PC-9 (cell line): ENCODE data around the gene ELMOD1. TPM values are rescaled to one million over a fixed set of nuclear protein-coding genes. Genes with fewer than 3 reads are reported as not detected.

Experiments used
- BruUV-seq: library from RNA; stranded (reverse); fragments of 400-500 nt; replicated peaks from 2 replicates; lab custom pipeline; 2021; lab: Mats Ljungman, UMichigan
- CTCF ChIA-PET: fragments of 300-600 bp; sonication (Branson Sonifier 250); formaldehyde crosslinking; loops from one replicate; lab custom pipeline; 2022; ENCODE audit warnings: antibody characterized with exemption; lab: Charles Lee
- POLR2A ChIA-PET: fragments of 300-600 bp; sonication (Branson Sonifier 250); formaldehyde crosslinking; loops from one replicate; lab custom pipeline; 2022; ENCODE audit warnings: antibody characterized with exemption; ENCODE audit not compliant: unreplicated experiment; lab: Charles Lee
- DNase-seq, 2 experiments: peaks; one replicate each; pipeline versions ENCODE4 v3.0.0 to v3.0.0-alpha.2; 2015 to 2022; ENCODE audit warnings: mixed read lengths in 1 of 2
- H2AFZ ChIP-seq: fragments of 200-600 bp; sonication (generic); 2 replicates; pipeline ENCODE4 v1.8.1; 2017; ENCODE audit warnings: antibody characterized with exemption
- H3F3A ChIP-seq: fragments of 200-600 bp; sonication (generic); 2 replicates; pipeline ENCODE4 v1.8.1; 2017; ENCODE audit warnings: antibody characterized with exemption, mild to moderate bottlenecking, low read depth; ENCODE audit not compliant: insufficient read depth
- H3K27ac ChIP-seq: fragments of 200-600 bp; sonication (generic); 2 replicates; pipeline ENCODE4 v1.6.1; 2016; ENCODE audit warnings: mixed run types
- H3K27me3 ChIP-seq: fragments of 200-600 bp; sonication (generic); 2 replicates; pipeline ENCODE4 v1.6.1; 2016; ENCODE audit warnings: low read depth, mixed run types; ENCODE audit not compliant: insufficient read depth
- H3K36me3 ChIP-seq: fragments of 200-600 bp; sonication (generic); 2 replicates; pipeline ENCODE4 v1.6.1; 2016; ENCODE audit warnings: low read depth, mixed run types
- H3K4me1 ChIP-seq: fragments of 200-600 bp; sonication (generic); replicated peaks from 2 replicates; pipeline ENCODE4 v1.6.1; 2016; ENCODE audit warnings: mixed run types; ENCODE audit not compliant: insufficient read depth
- H3K4me2 ChIP-seq: fragments of 200-600 bp; sonication (generic); 2 replicates; pipeline ENCODE4 v1.6.1; 2017; ENCODE audit warnings: mixed run types
- H3K4me3 ChIP-seq: fragments of 200-600 bp; sonication (generic); 2 replicates; pipeline ENCODE4 v1.6.1; 2016; ENCODE audit warnings: mixed run types
- H3K79me2 ChIP-seq: fragments of 200-600 bp; sonication (generic); 2 replicates; pipeline ENCODE4 v1.6.1; 2017; ENCODE audit warnings: low read depth, mixed run types
- H3K9me2 ChIP-seq: fragments of 200-600 bp; sonication (generic); 2 replicates; pipeline ENCODE4 v1.8.1; 2017; ENCODE audit warnings: mild to moderate bottlenecking; ENCODE audit not compliant: insufficient read depth
- H3K9me3 ChIP-seq: fragments of 200-600 bp; sonication (generic); 2 replicates; pipeline ENCODE4 v1.8.1; 2016; ENCODE audit warnings: low read depth; ENCODE audit not compliant: insufficient read depth
- H4K20me1 ChIP-seq: fragments of 200-600 bp; sonication (generic); 2 replicates; pipeline ENCODE4 v1.8.1; 2017; ENCODE audit not compliant: insufficient read depth
- CTCF ChIP-seq: fragments of 200-600 bp; sonication (generic); conservative IDR thresholded peaks from 2 replicates; pipeline ENCODE4 v1.6.1; 2017; ENCODE audit warnings: mixed run types, antibody characterized with exemption, mild to moderate bottlenecking, moderate library complexity
- EZH2 ChIP-seq: fragments of 200-600 bp; sonication (generic); IDR thresholded peaks from 2 replicates; pipeline ENCODE4 v1.8.0; 2017; ENCODE audit warnings: antibody characterized with exemption, low read depth
- intact Hi-C: fragments of 100-400 bp; cut with micrococcal nuclease; formaldehyde crosslinking; loops from one replicate; pipeline ENCODE4 v1.10.0; 2022; ENCODE audit not compliant: unreplicated experiment
- total RNA-seq: library from RNA; stranded (reverse); gene quantifications from 2 replicates; pipeline ENCODE4 v1.2.3, GENCODE V29; 2021

The ELMOD1 gene
- total RNA-seq, 1 experiment from 2014 or later: not detected

DNA sequence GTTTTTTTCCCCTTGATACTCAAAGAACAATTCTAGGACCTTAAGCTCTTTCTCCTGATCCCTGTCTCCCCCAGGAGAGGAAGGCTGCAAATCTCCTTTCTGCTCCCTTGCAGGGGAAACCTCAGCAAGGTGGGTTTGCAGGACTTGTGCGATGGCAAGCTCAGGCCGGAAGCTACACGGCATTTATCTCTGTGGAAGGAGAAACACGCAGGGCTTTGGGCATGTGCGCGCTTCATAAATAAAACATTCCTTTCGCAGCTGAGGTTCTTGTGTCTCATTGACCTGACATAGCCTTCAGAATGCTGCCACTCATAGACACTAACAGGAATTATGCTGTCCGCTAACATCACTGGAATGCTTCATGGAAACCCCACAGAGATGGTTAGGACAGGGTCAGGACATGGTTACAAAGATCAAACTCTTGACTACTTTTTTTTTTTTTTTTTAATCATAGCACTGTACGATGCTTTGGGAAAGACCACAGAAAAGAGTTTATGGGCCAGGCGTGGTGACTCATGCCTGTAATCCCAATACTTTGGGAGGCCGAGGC is 78.3 kb downstream of the ELMOD1 start:
- H2AFZ ChIP-seq: no peak overlapping the region
- H3K9me3 ChIP-seq: no peaks in the 10 kb centered on the region; the same call in 1 of the 2 replicates
- H3K27ac ChIP-seq: no peak overlapping the region
- ChIA-PET CTCF (interaction anchor here (0.6 kb wide), 1 partner anchor 67 kb away, joined by 4 read pairs; no protein-coding TSS in a partner anchor), POLR2A (no interaction called here)
- H3K79me2 ChIP-seq: no peaks in the 10 kb centered on the region
- H3K27me3 ChIP-seq: no peaks in the 10 kb centered on the region
- H4K20me1 ChIP-seq: no peaks in the 10 kb centered on the region
- H3K4me2 ChIP-seq: no peak overlapping the region
- H3K9me2 ChIP-seq: no peaks in the 10 kb centered on the region
- intact Hi-C loops: no loop called here
- no peak overlapping the region for H3K4me3 ChIP-seq
- BruUV-seq: no TSS peak
- TF ChIP-seq CTCF (no peak), EZH2 (no peak)
- DNase-seq: no peak
- no peaks in the 10 kb centered on the region for H3K36me3 ChIP-seq
- H3K4me1 ChIP-seq: no peaks in the 10 kb centered on the region
- no peaks in the 10 kb centered on the region for H3F3A ChIP-seq

- Histone ChIP-seq H3K4me1 (no peaks in the 10 kb centered on the region), H3K36me3 (no peaks in the 10 kb centered on the region), H3K4me2 (no peak overlapping the region), H3K79me2 (no peaks in the 10 kb centered on the region), H3K9me2 (no peaks in the 10 kb centered on the region), H3K4me3 (no peak overlapping the region), H2AFZ (no peak overlapping the region), H3K27ac (no peak overlapping the region), H4K20me1 (no peaks in the 10 kb centered on the region), H3F3A (no peaks in the 10 kb centered on the region), H3K27me3 (no peaks in the 10 kb centered on the region), H3K9me3 (no peaks in the 10 kb centered on the region; the same call in 1 of the 2 replicates)
- intact Hi-C loops: no loop called here
- BruUV-seq: no TSS peak
- TF ChIP-seq EZH2: no peak
- no peak for TF ChIP-seq CTCF
- ChIA-PET POLR2A (no interaction called here), CTCF (interaction anchor here (0.6 kb wide), 1 partner anchor 68 kb away, joined by 4 read pairs; no protein-coding TSS in a partner anchor)
- no peak for DNase-seq
Observed at GRCh38 chr11:107669893-107670601, 79.1 kb downstream of the ELMOD1 start.

- POLR2A ChIA-PET: no interaction called here
- no peaks in the 10 kb centered on the region for H3K36me3 ChIP-seq
- H3K27me3 ChIP-seq: no peaks in the 10 kb centered on the region
- H3K4me1 ChIP-seq: no peaks in the 10 kb centered on the region
- no peak overlapping the region for H3K4me2 ChIP-seq
- H3K27ac ChIP-seq: no peak overlapping the region
- H3F3A ChIP-seq: no peaks in the 10 kb centered on the region
- no peak overlapping the region for H2AFZ ChIP-seq
- BruUV-seq: no TSS peak
- no peaks in the 10 kb centered on the region for H3K79me2 ChIP-seq
- H3K9me2 ChIP-seq: no peaks in the 10 kb centered on the region
- no peak for TF ChIP-seq CTCF
- TF ChIP-seq EZH2: no peak
- H3K4me3 ChIP-seq: no peak overlapping the region
- H3K9me3 ChIP-seq: no peaks in the 10 kb centered on the region
- H4K20me1 ChIP-seq: no peaks in the 10 kb centered on the region
- DNase-seq: no peak
- intact Hi-C loops: no loop called here
- CTCF ChIA-PET: no interaction called here
Observed at GRCh38 chr11:107675902-107676301, 85.0 kb downstream of the ELMOD1 start.
